AG09309 (cell line): Measurements from ENCODE around the gene CNPY1.

Experiments used
- DNase-seq: peaks from one replicate; pipeline ENCODE4 v3.0.0-alpha.2; 2010; ENCODE audit warnings: low read depth
- H3K4me3 ChIP-seq: 2 replicates; pipeline ENCODE4 v1.5.1; 2011; ENCODE audit warnings: mild to moderate bottlenecking, low read depth, low read length, moderate library complexity; ENCODE audit not compliant: control insufficient read depth
- CTCF ChIP-seq: IDR thresholded peaks from 2 replicates; pipeline ENCODE4 v1.5.1; 2011; ENCODE audit warnings: mild to moderate bottlenecking, low read depth, low read length, inconsistent platforms; ENCODE audit not compliant: insufficient read depth, control insufficient read depth; ENCODE audit errors: missing control alignments

The CNPY1 gene

GRCh38 chr7:155515318-155515717 is 31.0 kb downstream of the CNPY1 start:
- no peak for TF ChIP-seq CTCF
- H3K4me3 ChIP-seq = no peak overlapping the region
- no peak for DNase-seq

- TF ChIP-seq CTCF = no peak
- DNase-seq = no peak
- no peak overlapping the region for H3K4me3 ChIP-seq
Observed at GRCh38 chr7:155514296-155514695, 32.1 kb downstream of the CNPY1 start.

- no peak for DNase-seq
- no peak overlapping the region for H3K4me3 ChIP-seq
- no peak for TF ChIP-seq CTCF
Observed at GRCh38 chr7:155513543-155514285, 32.6 kb downstream of the CNPY1 start.

GRCh38 chr7:155512246-155512887 is 34.0 kb downstream of the CNPY1 start:
- no peak for TF ChIP-seq CTCF
- H3K4me3 ChIP-seq = no peak overlapping the region
- DNase-seq = no peak

- no peak for TF ChIP-seq CTCF
- H3K4me3 ChIP-seq = no peak overlapping the region
- DNase-seq = no peak
Observed at GRCh38 chr7:155511702-155511996, 34.7 kb downstream of the CNPY1 start.

- no peak for TF ChIP-seq CTCF
- no peak overlapping the region for H3K4me3 ChIP-seq
- DNase-seq = no peak
Observed at GRCh38 chr7:155510975-155511701, 35.2 kb downstream of the CNPY1 start.
